ENCODE results near the gene TMEM229B.
A peak's percentile ranks its signal among the peaks of the same experiment; 100 is the strongest.

Gene TMEM229B

GRCh38 chr14:67519406-67519805 is 30.9 kb upstream of the TMEM229B start:
- no peak for DNase-seq
- Histone ChIP-seq H3K36me3 (replicated peaks) (no peaks in the 10 kb centered on the region), H3K4me3 (ENCODE audit: low read depth, low read length) (no peak overlapping the region), H3K27me3 (replicated peaks) (peaks cover 45% of the 10 kb centered on the region), H3K27ac (no peak overlapping the region)
- in situ Hi-C loops (cut with HindIII; ENCODE audit: low pct_ligation_motif_present, low sequenced_read_pairs): no loop called here
- no peak for TF ChIP-seq CTCF (IDR thresholded peaks at IDR 0.05; ENCODE audit: low read depth, low read length, missing control alignments)

GRCh38 chr14:67517083-67517482 is 28.6 kb upstream of the TMEM229B start:
- peaks cover 31% of the 10 kb centered on the region for H3K27me3 ChIP-seq (replicated peaks)
- DNase-seq: no peak
- no peak overlapping the region for H3K27ac ChIP-seq
- in situ Hi-C loops (cut with HindIII; ENCODE audit: low pct_ligation_motif_present, low sequenced_read_pairs): no loop called here
- H3K36me3 ChIP-seq (replicated peaks): no peaks in the 10 kb centered on the region
- no peak overlapping the region for H3K4me3 ChIP-seq (ENCODE audit: low read depth, low read length)
- TF ChIP-seq CTCF (IDR thresholded peaks at IDR 0.05; ENCODE audit: low read depth, low read length, missing control alignments): peak; percentile 42

GRCh38 chr14:67516676-67517075 is 28.2 kb upstream of the TMEM229B start:
- H3K27me3 ChIP-seq (replicated peaks): peaks cover 27% of the 10 kb centered on the region

GRCh38 chr14:67515386-67516079 is 27.0 kb upstream of the TMEM229B start:
- H3K27ac ChIP-seq: no peak overlapping the region
- peak overlapping the region; percentile 60 for H3K4me3 ChIP-seq (ENCODE audit: low read depth, low read length)
- no peaks in the 10 kb centered on the region for H3K36me3 ChIP-seq (replicated peaks)
- no peak for TF ChIP-seq CTCF (IDR thresholded peaks at IDR 0.05; ENCODE audit: low read depth, low read length, missing control alignments)
- peaks cover 21% of the 10 kb centered on the region for H3K27me3 ChIP-seq (replicated peaks)
- in situ Hi-C loops (cut with HindIII; ENCODE audit: low pct_ligation_motif_present, low sequenced_read_pairs): no loop called here
- no peak for DNase-seq

More at GRCh38 chr14:67516676-67517075, 28.2 kb upstream of the TMEM229B start:
- no peak overlapping the region for H3K4me3 ChIP-seq (ENCODE audit: low read depth, low read length)
- no peak for TF ChIP-seq CTCF (IDR thresholded peaks at IDR 0.05; ENCODE audit: low read depth, low read length, missing control alignments)
- no peaks in the 10 kb centered on the region for H3K36me3 ChIP-seq (replicated peaks)
- DNase-seq: no peak
- in situ Hi-C loops (cut with HindIII; ENCODE audit: low pct_ligation_motif_present, low sequenced_read_pairs): no loop called here
- H3K27ac ChIP-seq: no peak overlapping the region

- Histone ChIP-seq H3K27me3 (replicated peaks) (peaks cover 21% of the 10 kb centered on the region), H3K4me3 (ENCODE audit: low read depth, low read length) (peak overlapping the region; percentile 60), H3K27ac (no peak overlapping the region), H3K36me3 (replicated peaks) (no peaks in the 10 kb centered on the region)
- TF ChIP-seq CTCF (IDR thresholded peaks at IDR 0.05; ENCODE audit: low read depth, low read length, missing control alignments): no peak
- in situ Hi-C loops (cut with HindIII; ENCODE audit: low pct_ligation_motif_present, low sequenced_read_pairs): no loop called here
- DNase-seq: peak; percentile 7
These were observed 26.3 kb upstream of the TMEM229B start for GRCh38 chr14:67514650-67515385.
